Inflammatory macrophage treated with lipopolysaccharide for 4 hours (primary cell): ENCODE results near the gene ACVR2A.

Source experiments
- DNase-seq: peaks from one replicate; pipeline ENCODE4 v3.0.0-alpha.2; 2020

The ACVR2A gene

GRCh38 chr2:147844697-147845410 lies at the start of gene ACVR2A:
TSS of gene ACVR2A (plus strand) at chr2:147845029. CDS start at chr2:147845153, 124 bp downstream.
- peak; percentile 21 for DNase-seq

GRCh38 chr2:147800316-147800715 lies 44.5 kb upstream of the ACVR2A start:
- no peak for DNase-seq

GRCh38 chr2:147806846-147807245 lies 38.0 kb upstream of the ACVR2A start:
- DNase-seq = no peak

- DNase-seq = no peak
These were observed 36.3 kb upstream of the ACVR2A start for GRCh38 chr2:147808520-147808919.

GRCh38 chr2:147810883-147811765 lies 33.7 kb upstream of the ACVR2A start:
- DNase-seq = no peak

- DNase-seq = peak; percentile 13
These were observed 26.1 kb upstream of the ACVR2A start for GRCh38 chr2:147818741-147819140.

GRCh38 chr2:147824620-147825019 lies 20.2 kb upstream of the ACVR2A start:
- peak; percentile 74 for DNase-seq

GRCh38 chr2:147826278-147827087 lies 18.3 kb upstream of the ACVR2A start:
- DNase-seq = peak; percentile 23

- no peak for DNase-seq
These were observed 17.8 kb upstream of the ACVR2A start for GRCh38 chr2:147827088-147827375.

GRCh38 chr2:147829106-147829505 lies 15.7 kb upstream of the ACVR2A start:
- DNase-seq = peak; percentile 59

GRCh38 chr2:147836099-147836498 lies 8.7 kb upstream of the ACVR2A start:
- DNase-seq = no peak

- DNase-seq = no peak
These were observed 1.4 kb upstream of the ACVR2A start for GRCh38 chr2:147843391-147843863.

GRCh38 chr2:147843864-147844696 lies 749 bp upstream of the ACVR2A start:
- DNase-seq = peak; percentile 92

GRCh38 chr2:147845411-147845971 lies 662 bp downstream of the ACVR2A start:
- peak; percentile 32 for DNase-seq

GRCh38 chr2:147846412-147847081 lies 1.7 kb downstream of the ACVR2A start:
- no peak for DNase-seq

GRCh38 chr2:147847746-147848391 lies 3.0 kb downstream of the ACVR2A start:
- DNase-seq = no peak

- peak; percentile 10 for DNase-seq
These were observed 6.0 kb downstream of the ACVR2A start for GRCh38 chr2:147850838-147851237.

GRCh38 chr2:147851244-147851930 lies 6.6 kb downstream of the ACVR2A start:
- DNase-seq = no peak

- no peak for DNase-seq
These were observed 9.8 kb downstream of the ACVR2A start for GRCh38 chr2:147854557-147855134.

- no peak for DNase-seq
These were observed 10.5 kb downstream of the ACVR2A start for GRCh38 chr2:147855316-147855715.
